MM.1S (cell line): Measurements from ENCODE around the gene BUB3.

ENCODE experiments used
- DNase-seq: peaks from one replicate; pipeline ENCODE4 v3.0.0-alpha.2; 2015
- H2AFZ ChIP-seq: fragments of 300-600 bp; sonication (generic); 2 replicates; pipeline ENCODE4 v1.6.0; 2016; ENCODE audit warnings: antibody characterized with exemption, low read length
- H3F3A ChIP-seq: fragments of 300-600 bp; sonication (generic); 2 replicates; pipeline ENCODE4 v1.6.1; 2016; ENCODE audit warnings: mild to moderate bottlenecking, antibody characterized with exemption, low read length, moderate library complexity, mixed read lengths; ENCODE audit not compliant: insufficient read depth
- H3K27ac ChIP-seq: fragments of 300-600 bp; sonication (generic); 2 replicates; pipeline ENCODE4 v1.5.1; 2016; ENCODE audit warnings: mild to moderate bottlenecking, low read length
- H3K27me3 ChIP-seq: fragments of 300-600 bp; sonication (generic); replicated peaks from 2 replicates; pipeline ENCODE4 v1.6.0; 2016; ENCODE audit warnings: low read length; ENCODE audit not compliant: insufficient read depth
- H3K36me3 ChIP-seq: fragments of 300-600 bp; sonication (generic); replicated peaks from 2 replicates; pipeline ENCODE4 v1.6.1; 2016; ENCODE audit warnings: mild to moderate bottlenecking, low read length, mixed read lengths; ENCODE audit not compliant: insufficient read depth
- H3K4me1 ChIP-seq: fragments of 300-600 bp; sonication (generic); 2 replicates; pipeline ENCODE4 v1.6.1; 2016; ENCODE audit warnings: low read length, mixed read lengths
- H3K4me2 ChIP-seq: fragments of 300-600 bp; sonication (generic); 2 replicates; pipeline ENCODE4 v1.6.0; 2016; ENCODE audit warnings: low read depth, low read length
- H3K4me3 ChIP-seq: fragments of 300-600 bp; sonication (generic); 2 replicates; pipeline ENCODE4 v1.5.1; 2016; ENCODE audit warnings: low read length, mixed read lengths
- H3K79me2 ChIP-seq: fragments of 300-600 bp; sonication (generic); 2 replicates; pipeline ENCODE4 v1.6.1; 2016; ENCODE audit warnings: mixed run types, low read length, mixed read lengths
- H3K9ac ChIP-seq: fragments of 300-600 bp; sonication (generic); 2 replicates; pipeline ENCODE4 v1.6.1; 2016; ENCODE audit warnings: low read length, mixed read lengths
- H3K9me2 ChIP-seq: fragments of 300-600 bp; sonication (generic); replicated peaks from 2 replicates; pipeline ENCODE4 v1.6.1; 2016; ENCODE audit warnings: mild to moderate bottlenecking, low read length, mixed read lengths; ENCODE audit not compliant: insufficient read depth
- H3K9me3 ChIP-seq: fragments of 300-600 bp; sonication (generic); replicated peaks from 2 replicates; pipeline ENCODE4 v1.6.1; 2016; ENCODE audit warnings: mild to moderate bottlenecking, low read length, mixed read lengths; ENCODE audit not compliant: insufficient read depth
- H4K20me1 ChIP-seq: fragments of 300-600 bp; sonication (generic); 2 replicates; pipeline ENCODE4 v1.6.1; 2016; ENCODE audit warnings: mild to moderate bottlenecking, low read length, moderate library complexity, mixed read lengths; ENCODE audit not compliant: insufficient read depth
- EZH2 ChIP-seq: fragments of 300-600 bp; sonication (generic); optimal IDR thresholded peaks from 2 replicates; pipeline ENCODE3; 2017; ENCODE audit warnings: low read depth, mild to moderate bottlenecking, antibody characterized with exemption, low read length, mixed read lengths
- EZH2phosphoT487 ChIP-seq: fragments of 300-600 bp; sonication (generic); IDR thresholded peaks from 2 replicates; pipeline ENCODE4 v1.6.1; 2018; ENCODE audit warnings: antibody characterized with exemption, low read length
- TF ChIP-seq, protein P1 (sequence below): fragments of 300-600 bp; sonication (generic); IDR thresholded peaks from 2 replicates; pipeline ENCODE4 v1.5.1; 2016; ENCODE audit warnings: antibody characterized with exemption, low read length, mixed read lengths

Gene BUB3

DNA sequence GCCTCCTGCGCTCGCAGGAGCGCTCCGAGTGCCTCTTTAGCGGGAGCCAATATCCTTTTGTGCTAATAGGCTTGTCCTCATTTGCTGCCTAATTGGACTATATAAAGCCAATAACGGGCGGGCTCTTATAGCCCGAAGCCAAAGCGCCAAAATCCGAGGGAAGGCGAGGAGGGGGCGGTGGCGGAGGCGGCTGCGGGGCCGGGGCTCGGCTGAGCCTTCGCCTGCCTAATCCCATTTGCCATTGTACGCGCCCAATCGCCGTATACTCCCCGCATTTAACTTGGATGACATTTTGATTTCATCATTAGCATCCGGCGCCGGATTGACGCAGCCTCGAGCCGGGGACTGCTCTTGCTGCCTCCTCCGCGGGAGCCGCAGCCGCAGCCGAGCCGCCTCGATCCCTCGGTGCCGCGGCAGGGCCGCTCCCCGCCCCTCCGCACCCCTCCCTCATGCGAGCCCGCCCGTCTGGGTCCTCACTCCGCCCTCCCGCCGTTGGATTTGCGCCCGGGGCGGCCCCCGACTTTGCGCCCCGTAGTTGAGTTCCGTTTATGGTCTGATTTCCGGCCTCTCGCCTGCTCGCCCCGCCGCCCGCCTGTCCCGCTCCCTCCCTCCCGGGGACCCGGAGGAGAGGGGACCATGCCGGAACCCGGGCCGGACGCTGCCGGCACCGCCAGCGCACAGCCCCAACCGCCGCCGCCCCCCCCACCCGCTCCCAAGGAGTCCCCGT, 18.6 kb upstream of the BUB3 start, which contains the start of gene HMX3:
TSS of gene HMX3 (plus strand) at position 556 of the 727 bp plus-strand sequence. CDS start at position 637, 81 bp downstream.
- H3K27me3 ChIP-seq, result peaks cover 18% of the 10 kb centered on the region

DNA sequence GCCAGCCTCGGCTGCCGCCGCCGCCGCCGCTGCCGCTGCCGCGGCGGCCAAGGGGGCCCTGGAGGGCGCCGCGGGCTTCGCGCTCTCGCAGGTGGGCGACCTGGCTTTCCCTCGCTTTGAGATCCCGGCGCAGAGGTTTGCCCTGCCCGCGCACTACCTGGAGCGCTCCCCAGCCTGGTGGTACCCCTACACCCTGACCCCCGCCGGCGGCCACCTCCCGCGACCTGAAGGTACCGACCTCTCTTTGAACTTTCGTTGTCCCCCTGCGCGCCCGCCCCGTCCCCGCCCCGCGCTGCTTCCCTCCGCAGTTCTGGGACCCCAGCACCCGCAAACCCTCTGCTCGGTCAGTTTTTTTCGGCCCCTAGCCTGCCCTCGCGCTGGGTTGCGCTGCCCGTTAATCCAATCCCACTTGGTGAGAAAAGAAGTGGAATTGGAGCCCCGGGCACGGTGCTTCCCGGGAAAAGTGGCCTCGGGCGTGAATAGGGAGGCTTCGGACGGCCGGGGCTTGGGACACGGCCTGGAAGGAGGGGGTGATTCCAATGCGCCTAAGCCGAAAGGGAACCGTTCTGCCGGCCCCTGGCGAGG, 17.9 kb upstream of the BUB3 start:
- no peaks in the 10 kb centered on the region for H3K9me2 ChIP-seq
- no peaks in the 10 kb centered on the region for H3K36me3 ChIP-seq
- peaks cover 26% of the 10 kb centered on the region for H3K27me3 ChIP-seq
- H3K79me2 ChIP-seq, result no peaks in the 10 kb centered on the region
- no peak overlapping the region for H3K4me2 ChIP-seq
- no peaks in the 10 kb centered on the region for H3K9me3 ChIP-seq
- H2AFZ ChIP-seq, result no peak overlapping the region
- H3K4me1 ChIP-seq, result no peaks in the 10 kb centered on the region
- H3K27ac ChIP-seq, result no peak overlapping the region
- no peak overlapping the region for H3K9ac ChIP-seq
- no peaks in the 10 kb centered on the region for H4K20me1 ChIP-seq
- no peak for DNase-seq
- no peaks in the 10 kb centered on the region for H3F3A ChIP-seq
- no peak overlapping the region for H3K4me3 ChIP-seq
- TF ChIP-seq EZH2phosphoT487 (no peak), EZH2 (no peak)
- TF ChIP-seq, protein P1, sequence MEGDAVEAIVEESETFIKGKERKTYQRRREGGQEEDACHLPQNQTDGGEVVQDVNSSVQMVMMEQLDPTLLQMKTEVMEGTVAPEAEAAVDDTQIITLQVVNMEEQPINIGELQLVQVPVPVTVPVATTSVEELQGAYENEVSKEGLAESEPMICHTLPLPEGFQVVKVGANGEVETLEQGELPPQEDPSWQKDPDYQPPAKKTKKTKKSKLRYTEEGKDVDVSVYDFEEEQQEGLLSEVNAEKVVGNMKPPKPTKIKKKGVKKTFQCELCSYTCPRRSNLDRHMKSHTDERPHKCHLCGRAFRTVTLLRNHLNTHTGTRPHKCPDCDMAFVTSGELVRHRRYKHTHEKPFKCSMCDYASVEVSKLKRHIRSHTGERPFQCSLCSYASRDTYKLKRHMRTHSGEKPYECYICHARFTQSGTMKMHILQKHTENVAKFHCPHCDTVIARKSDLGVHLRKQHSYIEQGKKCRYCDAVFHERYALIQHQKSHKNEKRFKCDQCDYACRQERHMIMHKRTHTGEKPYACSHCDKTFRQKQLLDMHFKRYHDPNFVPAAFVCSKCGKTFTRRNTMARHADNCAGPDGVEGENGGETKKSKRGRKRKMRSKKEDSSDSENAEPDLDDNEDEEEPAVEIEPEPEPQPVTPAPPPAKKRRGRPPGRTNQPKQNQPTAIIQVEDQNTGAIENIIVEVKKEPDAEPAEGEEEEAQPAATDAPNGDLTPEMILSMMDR, result no peak

More for the DNA sequence above, 18.6 kb upstream of the BUB3 start, which contains the start of gene HMX3:
- Histone ChIP-seq H3K4me2 (no peak within 1 kb of the TSS), H3F3A (no peaks in the 10 kb centered on the region), H2AFZ (no peak within 1 kb of the TSS), H3K79me2 (no peaks in the 10 kb centered on the region), H3K4me1 (no peaks in the 10 kb centered on the region), H3K9me3 (no peaks in the 10 kb centered on the region), H3K27ac (no peak within 1 kb of the TSS), H3K9me2 (no peaks in the 10 kb centered on the region), H3K4me3 (no peak within 1 kb of the TSS), H3K9ac (no peak within 1 kb of the TSS), H4K20me1 (no peaks in the 10 kb centered on the region), H3K36me3 (no peaks in the 10 kb centered on the region)
- DNase-seq, result no peak
- TF ChIP-seq EZH2phosphoT487, result no peak
- TF ChIP-seq, protein P1, result no peak
- TF ChIP-seq EZH2, result no peak

DNA sequence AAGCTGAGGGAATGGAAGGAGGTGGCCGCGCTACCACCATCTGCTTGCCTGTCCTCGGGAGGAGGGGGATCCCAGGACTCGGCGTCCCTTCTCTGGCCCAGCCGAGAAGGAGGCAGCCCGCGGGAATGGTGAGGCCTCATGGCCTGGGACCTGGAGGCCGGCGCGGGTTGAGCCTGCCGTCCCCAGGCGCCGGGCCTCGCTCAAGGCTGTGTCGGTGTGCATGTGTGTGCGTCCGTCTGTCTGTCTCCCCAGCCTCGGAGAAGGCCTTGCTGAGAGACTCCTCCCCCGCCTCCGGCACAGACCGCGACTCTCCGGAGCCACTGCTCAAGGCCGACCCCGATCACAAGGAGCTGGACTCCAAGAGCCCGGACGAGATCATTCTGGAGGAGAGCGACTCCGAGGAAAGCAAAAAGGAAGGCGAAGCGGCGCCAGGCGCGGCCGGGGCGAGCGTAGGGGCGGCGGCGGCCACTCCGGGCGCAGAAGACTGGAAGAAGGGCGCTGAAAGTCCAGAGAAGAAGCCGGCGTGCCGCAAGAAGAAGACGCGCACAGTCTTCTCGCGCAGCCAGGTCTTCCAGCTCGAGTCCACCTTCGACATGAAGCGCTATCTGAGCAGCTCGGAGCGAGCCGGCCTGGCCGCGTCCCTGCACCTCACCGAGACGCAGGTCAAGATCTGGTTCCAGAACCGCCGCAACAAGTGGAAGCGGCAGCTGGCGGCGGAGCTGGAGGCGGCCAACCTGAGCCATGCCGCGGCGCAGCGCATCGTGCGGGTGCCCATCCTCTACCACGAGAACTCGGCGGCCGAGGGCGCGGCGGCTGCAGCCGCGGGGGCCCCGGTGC, 17.2 kb upstream of the BUB3 start:
- Histone ChIP-seq H3K9ac (no peak overlapping the region), H3K9me3 (no peaks in the 10 kb centered on the region), H3F3A (no peaks in the 10 kb centered on the region), H3K9me2 (no peaks in the 10 kb centered on the region), H3K79me2 (no peaks in the 10 kb centered on the region), H3K4me3 (no peak overlapping the region), H3K36me3 (no peaks in the 10 kb centered on the region), H4K20me1 (no peaks in the 10 kb centered on the region), H3K27me3 (peaks cover 33% of the 10 kb centered on the region), H3K4me2 (no peak overlapping the region), H3K27ac (no peak overlapping the region), H2AFZ (no peak overlapping the region), H3K4me1 (no peaks in the 10 kb centered on the region)
- TF ChIP-seq EZH2phosphoT487, result no peak
- TF ChIP-seq EZH2, result no peak
- TF ChIP-seq, protein P1, result no peak
- DNase-seq, result no peak
